ENCODE data around the gene CCR2.

DNA sequence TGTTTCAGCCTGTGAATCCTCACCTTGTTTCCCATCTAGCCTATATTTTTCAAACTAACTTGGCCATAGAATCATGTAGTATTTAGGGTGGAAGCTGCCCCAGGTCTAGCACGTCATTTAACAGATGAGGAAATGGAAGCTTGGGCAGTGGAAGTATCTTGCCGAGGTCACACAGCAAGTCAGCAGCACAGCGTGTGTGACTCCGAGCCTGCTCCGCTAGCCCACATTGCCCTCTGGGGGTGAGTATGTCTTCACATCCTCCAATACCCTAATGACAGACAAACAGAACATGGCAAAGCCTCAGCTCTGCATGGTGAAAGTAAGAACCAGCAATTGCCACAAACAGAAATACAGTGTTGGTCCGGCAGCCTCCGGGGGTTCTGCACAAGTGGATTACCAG, 14.7 kb downstream of the CCR2 start:
- TF ChIP-seq EZH2phosphoT487 (IDR thresholded peaks at IDR 0.05; ENCODE audit: borderline replicate concordance), result no peak
- TF ChIP-seq, protein P1, sequence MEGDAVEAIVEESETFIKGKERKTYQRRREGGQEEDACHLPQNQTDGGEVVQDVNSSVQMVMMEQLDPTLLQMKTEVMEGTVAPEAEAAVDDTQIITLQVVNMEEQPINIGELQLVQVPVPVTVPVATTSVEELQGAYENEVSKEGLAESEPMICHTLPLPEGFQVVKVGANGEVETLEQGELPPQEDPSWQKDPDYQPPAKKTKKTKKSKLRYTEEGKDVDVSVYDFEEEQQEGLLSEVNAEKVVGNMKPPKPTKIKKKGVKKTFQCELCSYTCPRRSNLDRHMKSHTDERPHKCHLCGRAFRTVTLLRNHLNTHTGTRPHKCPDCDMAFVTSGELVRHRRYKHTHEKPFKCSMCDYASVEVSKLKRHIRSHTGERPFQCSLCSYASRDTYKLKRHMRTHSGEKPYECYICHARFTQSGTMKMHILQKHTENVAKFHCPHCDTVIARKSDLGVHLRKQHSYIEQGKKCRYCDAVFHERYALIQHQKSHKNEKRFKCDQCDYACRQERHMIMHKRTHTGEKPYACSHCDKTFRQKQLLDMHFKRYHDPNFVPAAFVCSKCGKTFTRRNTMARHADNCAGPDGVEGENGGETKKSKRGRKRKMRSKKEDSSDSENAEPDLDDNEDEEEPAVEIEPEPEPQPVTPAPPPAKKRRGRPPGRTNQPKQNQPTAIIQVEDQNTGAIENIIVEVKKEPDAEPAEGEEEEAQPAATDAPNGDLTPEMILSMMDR (conservative IDR thresholded peaks at IDR 0.05; ENCODE audit: low read length), result peak; percentile 71
